T-helper 1 cell treated with Interleukin-12 subunit alpha and Interleukin-12 subunit beta and Interleukin-4 antibody, amounts not matched to agents 30 μg/mL and 1 μg/mL, for 36 hours (primary cell): ENCODE results near the gene RAB11A.

ENCODE experiments used
- H3K27ac Mint-ChIP-seq: one replicate; pipeline ENCODE4 v1.8.0; 2021; ENCODE audit warnings: mild to moderate bottlenecking, mixed read lengths
- H3K27me3 Mint-ChIP-seq: one replicate; pipeline ENCODE4 v1.8.0; 2021; ENCODE audit warnings: low read depth, mixed read lengths
- H3K36me3 Mint-ChIP-seq: one replicate; pipeline ENCODE4 v1.8.0; 2021; ENCODE audit warnings: low read depth, mixed read lengths
- H3K4me1 Mint-ChIP-seq: one replicate; pipeline ENCODE4 v1.8.0; 2021; ENCODE audit warnings: low read depth, mixed read lengths
- H3K4me3 Mint-ChIP-seq: one replicate; pipeline ENCODE4 v1.8.0; 2021; ENCODE audit warnings: mild to moderate bottlenecking, moderate library complexity, mixed read lengths
- H3K9me3 Mint-ChIP-seq: one replicate; pipeline ENCODE4 v1.8.0; 2021; ENCODE audit warnings: mixed read lengths

Gene RAB11A

GRCh38 chr15:65913631-65914199 is 44.4 kb downstream of the RAB11A start:
- Mint-ChIP-seq H3K4me3 (no peak overlapping the region), H3K4me1 (peaks cover 42% of the 10 kb centered on the region), H3K9me3 (no peaks in the 10 kb centered on the region), H3K27me3 (no peaks in the 10 kb centered on the region), H3K27ac (no peak overlapping the region), H3K36me3 (peaks cover 7% of the 10 kb centered on the region)

DNA sequence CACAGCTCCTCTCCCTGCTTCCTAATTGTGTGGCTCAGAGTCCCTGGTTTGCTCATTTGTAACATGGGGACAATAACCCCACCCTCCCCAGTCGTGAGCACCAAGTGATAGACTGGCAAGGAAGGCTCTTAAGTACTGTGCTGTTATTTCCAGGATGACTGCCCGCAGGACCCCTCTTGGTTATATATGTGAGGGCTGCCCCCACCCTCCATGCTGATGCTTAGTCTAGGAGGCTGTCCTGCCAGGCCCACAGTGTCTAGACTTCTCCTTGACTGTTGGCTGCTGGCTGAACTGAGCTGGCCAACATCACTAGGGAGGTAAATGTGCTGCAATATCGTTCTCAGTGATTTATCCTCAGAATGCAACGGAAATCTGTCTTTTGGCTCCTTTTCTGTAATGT is 45.1 kb downstream of the RAB11A start:
- Mint-ChIP-seq H3K4me1 (peaks cover 46% of the 10 kb centered on the region), H3K4me3 (no peak overlapping the region), H3K27ac (no peak overlapping the region), H3K36me3 (peaks cover 11% of the 10 kb centered on the region), H3K9me3 (no peaks in the 10 kb centered on the region), H3K27me3 (no peaks in the 10 kb centered on the region)

- H3K27ac Mint-ChIP-seq, result peak overlapping the region; percentile 92
- H3K4me1 Mint-ChIP-seq, result peaks cover 47% of the 10 kb centered on the region
- peaks cover 7% of the 10 kb centered on the region for H3K36me3 Mint-ChIP-seq
- no peaks in the 10 kb centered on the region for H3K9me3 Mint-ChIP-seq
- no peak overlapping the region for H3K4me3 Mint-ChIP-seq
- no peaks in the 10 kb centered on the region for H3K27me3 Mint-ChIP-seq
Measured at GRCh38 chr15:65914981-65915925, 46.0 kb downstream of the RAB11A start.

DNA sequence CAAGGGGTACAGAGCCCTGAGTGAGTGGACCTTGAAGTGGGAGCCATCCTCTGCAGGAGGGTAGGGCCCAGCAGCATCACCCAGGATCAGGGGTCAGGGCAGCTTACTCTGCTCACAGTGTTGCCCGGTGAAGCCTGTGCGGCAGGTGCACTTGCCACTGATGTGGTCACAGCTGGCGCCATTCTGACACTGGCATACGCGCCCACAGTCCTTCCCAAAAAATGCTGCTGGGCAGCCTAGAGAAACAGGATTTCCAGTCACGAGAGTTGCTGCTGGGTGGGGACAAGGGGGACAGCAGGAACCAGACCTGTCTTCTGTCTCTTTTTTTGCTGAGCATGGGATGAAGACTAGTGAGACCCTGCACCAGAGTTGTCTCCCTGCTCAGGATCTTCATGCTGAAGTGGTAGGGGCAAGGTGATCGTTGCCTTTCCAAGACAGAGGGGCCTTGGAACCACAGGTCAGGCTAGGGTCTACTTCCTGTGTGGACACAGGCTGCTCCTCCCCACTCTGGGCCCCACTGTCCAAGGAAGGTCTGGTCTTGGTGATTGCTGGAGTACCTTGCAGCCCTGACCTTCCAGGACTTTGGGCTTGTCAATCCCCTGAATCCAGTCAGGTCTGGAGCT is 46.9 kb downstream of the RAB11A start:
- H3K27me3 Mint-ChIP-seq, result no peaks in the 10 kb centered on the region
- peaks cover 53% of the 10 kb centered on the region for H3K4me1 Mint-ChIP-seq
- H3K36me3 Mint-ChIP-seq, result peaks cover 7% of the 10 kb centered on the region
- peak overlapping the region; percentile 92 for H3K27ac Mint-ChIP-seq
- no peak overlapping the region for H3K4me3 Mint-ChIP-seq
- H3K9me3 Mint-ChIP-seq, result no peaks in the 10 kb centered on the region

- H3K4me3 Mint-ChIP-seq, result peak overlapping the region; percentile 46
- peaks cover 7% of the 10 kb centered on the region for H3K36me3 Mint-ChIP-seq
- peak overlapping the region; percentile 92 for H3K27ac Mint-ChIP-seq
- H3K4me1 Mint-ChIP-seq, result peaks cover 55% of the 10 kb centered on the region
- no peaks in the 10 kb centered on the region for H3K27me3 Mint-ChIP-seq
- no peaks in the 10 kb centered on the region for H3K9me3 Mint-ChIP-seq
Measured at GRCh38 chr15:65916664-65917406, 47.5 kb downstream of the RAB11A start.

DNA sequence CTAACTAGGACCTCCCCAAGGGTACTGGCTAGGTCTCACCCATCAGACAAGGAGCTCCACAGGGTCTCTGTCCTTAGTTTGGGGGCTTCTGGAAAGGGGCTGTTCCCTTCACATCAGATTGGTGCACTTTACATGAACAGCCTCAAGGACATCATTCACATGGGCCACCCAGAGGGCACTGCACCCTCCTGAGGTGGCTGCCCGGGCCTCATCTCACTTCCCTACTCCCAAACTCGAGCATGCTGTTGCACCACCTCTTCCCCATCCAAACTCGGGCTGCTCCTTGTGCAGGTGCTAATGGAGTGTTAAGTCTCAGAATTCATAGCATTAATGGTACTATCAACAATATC is 48.1 kb downstream of the RAB11A start:
- H3K4me3 Mint-ChIP-seq, result peak overlapping the region; percentile 46
- peak overlapping the region; percentile 92 for H3K27ac Mint-ChIP-seq
- no peaks in the 10 kb centered on the region for H3K9me3 Mint-ChIP-seq
- no peaks in the 10 kb centered on the region for H3K27me3 Mint-ChIP-seq
- H3K36me3 Mint-ChIP-seq, result peaks cover 7% of the 10 kb centered on the region
- peaks cover 55% of the 10 kb centered on the region for H3K4me1 Mint-ChIP-seq

DNA sequence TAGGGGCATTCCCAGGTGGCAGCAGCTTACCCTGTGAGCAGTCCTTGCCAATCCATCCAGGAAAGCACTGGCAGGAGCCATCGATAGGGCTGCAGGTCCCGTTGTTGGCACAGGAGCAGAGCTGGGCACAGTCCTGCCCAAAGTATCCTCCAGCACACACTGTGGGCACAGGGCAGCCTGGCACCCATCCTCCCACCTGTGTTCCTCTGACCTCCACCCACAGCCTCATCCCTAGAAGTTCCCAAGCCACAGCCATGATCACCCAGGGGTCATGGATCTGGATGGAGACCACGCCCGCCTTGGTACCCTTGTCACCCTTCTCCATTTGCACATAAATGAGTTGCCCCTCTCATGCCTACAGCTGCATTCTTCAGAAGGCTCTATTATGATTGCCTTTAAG is 48.6 kb downstream of the RAB11A start:
- peaks cover 55% of the 10 kb centered on the region for H3K4me1 Mint-ChIP-seq

DNA sequence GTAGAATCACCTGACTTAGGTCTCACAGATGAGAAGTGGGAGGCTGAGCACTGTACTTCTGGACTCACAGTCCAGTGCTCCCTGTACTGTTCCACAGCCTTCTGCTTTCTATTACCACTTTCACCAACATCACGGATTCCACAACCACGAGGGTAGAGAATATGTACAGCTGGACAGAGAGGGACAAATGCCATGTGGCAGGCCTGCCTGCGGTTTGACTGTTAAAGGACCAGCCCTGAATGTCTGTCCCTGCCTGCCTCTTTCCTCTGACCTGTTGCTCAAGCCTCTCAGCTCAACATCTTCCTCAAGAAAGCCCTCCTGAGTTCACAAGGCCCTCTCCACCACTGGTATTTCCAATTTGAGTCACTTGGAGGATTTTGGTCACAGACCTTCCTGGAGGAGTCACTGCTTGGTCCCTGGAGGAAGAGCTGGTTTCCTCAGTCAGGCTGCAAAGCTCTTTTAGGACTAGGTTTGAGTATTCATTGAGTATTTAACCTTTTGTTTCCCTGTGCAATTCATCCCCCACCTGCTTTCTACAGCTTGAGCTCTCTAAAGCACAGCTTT is 49.1 kb downstream of the RAB11A start:
- Mint-ChIP-seq H3K27ac (peak overlapping the region; percentile 92), H3K36me3 (peaks cover 10% of the 10 kb centered on the region), H3K4me1 (peaks cover 55% of the 10 kb centered on the region), H3K4me3 (peak overlapping the region; percentile 33), H3K9me3 (no peaks in the 10 kb centered on the region), H3K27me3 (no peaks in the 10 kb centered on the region)

More for the DNA sequence above, 48.6 kb downstream of the RAB11A start:
- no peaks in the 10 kb centered on the region for H3K9me3 Mint-ChIP-seq
- H3K27me3 Mint-ChIP-seq, result no peaks in the 10 kb centered on the region
- peaks cover 10% of the 10 kb centered on the region for H3K36me3 Mint-ChIP-seq
- H3K27ac Mint-ChIP-seq, result peak overlapping the region; percentile 92
- no peak overlapping the region for H3K4me3 Mint-ChIP-seq

DNA sequence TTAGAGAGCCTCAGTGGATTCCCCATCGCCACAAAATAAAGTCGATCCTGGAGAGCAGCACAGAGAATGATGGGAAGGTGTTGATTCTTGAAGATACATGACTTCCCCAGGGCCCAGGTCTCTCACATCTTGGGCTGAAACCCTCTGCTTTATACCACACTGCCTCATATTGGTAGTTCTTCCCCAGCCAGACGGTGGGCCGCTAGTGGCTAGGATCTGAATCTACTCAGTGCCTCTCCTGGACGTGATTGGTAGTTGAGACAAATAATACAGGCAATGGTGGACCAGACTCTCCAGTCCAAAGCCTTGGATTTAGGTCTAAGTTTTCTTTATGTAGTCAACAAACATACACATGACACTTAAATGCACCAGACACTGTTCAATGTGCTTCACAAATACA is 49.7 kb downstream of the RAB11A start:
- peak overlapping the region; percentile 92 for H3K27ac Mint-ChIP-seq
- H3K27me3 Mint-ChIP-seq, result no peaks in the 10 kb centered on the region
- H3K4me1 Mint-ChIP-seq, result peaks cover 59% of the 10 kb centered on the region
- peaks cover 15% of the 10 kb centered on the region for H3K36me3 Mint-ChIP-seq
- peak overlapping the region; percentile 33 for H3K4me3 Mint-ChIP-seq
- H3K9me3 Mint-ChIP-seq, result no peaks in the 10 kb centered on the region

DNA sequence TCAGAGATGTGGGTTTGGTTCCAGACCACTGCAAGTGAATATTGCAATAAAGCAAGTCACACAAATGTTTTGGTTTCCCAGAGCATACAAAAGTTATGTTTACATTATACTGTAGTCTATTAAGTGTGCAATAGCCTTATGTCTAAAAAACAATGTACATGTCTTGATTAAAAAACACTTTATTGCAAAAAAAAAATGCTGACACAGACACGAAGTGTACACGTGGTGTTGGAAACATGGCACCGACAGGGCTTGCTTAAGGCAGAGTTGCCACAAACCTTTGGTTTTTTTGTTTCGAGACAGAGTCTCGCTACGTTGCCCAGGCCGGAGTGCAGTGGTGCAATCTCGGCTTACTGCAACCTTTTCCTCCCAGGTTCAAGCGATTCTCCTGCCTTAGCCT is 50.1 kb downstream of the RAB11A start:
- H3K4me3 Mint-ChIP-seq, result no peak overlapping the region
- H3K36me3 Mint-ChIP-seq, result peaks cover 15% of the 10 kb centered on the region
- no peaks in the 10 kb centered on the region for H3K9me3 Mint-ChIP-seq
- H3K27me3 Mint-ChIP-seq, result no peaks in the 10 kb centered on the region
- H3K27ac Mint-ChIP-seq, result no peak overlapping the region
- H3K4me1 Mint-ChIP-seq, result peaks cover 59% of the 10 kb centered on the region

DNA sequence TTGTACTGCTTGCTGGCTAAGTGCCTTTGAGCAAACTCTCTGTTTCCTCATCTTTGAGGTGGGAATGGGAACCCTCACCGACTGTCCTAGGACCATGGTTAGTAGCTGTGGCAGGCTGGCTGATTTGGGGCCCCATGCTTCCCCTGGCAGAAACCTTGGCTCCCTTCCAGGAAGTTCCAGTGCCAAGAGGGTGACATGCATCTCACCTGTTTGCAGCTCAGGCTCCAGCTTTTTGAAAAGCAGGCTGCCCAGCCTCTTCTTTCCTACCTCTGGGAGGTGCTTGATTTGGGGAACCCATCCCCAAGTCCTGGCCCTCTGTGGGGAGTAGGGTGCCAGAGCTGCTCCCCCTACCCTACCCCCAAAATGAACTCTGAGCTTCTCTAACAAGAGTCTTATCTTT is 50.8 kb downstream of the RAB11A start:
- Mint-ChIP-seq H3K27ac (peak overlapping the region; percentile 26), H3K4me3 (no peak overlapping the region), H3K36me3 (peaks cover 15% of the 10 kb centered on the region), H3K27me3 (no peaks in the 10 kb centered on the region), H3K4me1 (peaks cover 55% of the 10 kb centered on the region), H3K9me3 (no peaks in the 10 kb centered on the region)

- Mint-ChIP-seq H3K36me3 (peaks cover 15% of the 10 kb centered on the region), H3K27ac (no peak overlapping the region), H3K9me3 (no peaks in the 10 kb centered on the region), H3K27me3 (no peaks in the 10 kb centered on the region), H3K4me1 (peaks cover 48% of the 10 kb centered on the region), H3K4me3 (no peak overlapping the region)
Measured at GRCh38 chr15:65920825-65921309, 51.6 kb downstream of the RAB11A start.

DNA sequence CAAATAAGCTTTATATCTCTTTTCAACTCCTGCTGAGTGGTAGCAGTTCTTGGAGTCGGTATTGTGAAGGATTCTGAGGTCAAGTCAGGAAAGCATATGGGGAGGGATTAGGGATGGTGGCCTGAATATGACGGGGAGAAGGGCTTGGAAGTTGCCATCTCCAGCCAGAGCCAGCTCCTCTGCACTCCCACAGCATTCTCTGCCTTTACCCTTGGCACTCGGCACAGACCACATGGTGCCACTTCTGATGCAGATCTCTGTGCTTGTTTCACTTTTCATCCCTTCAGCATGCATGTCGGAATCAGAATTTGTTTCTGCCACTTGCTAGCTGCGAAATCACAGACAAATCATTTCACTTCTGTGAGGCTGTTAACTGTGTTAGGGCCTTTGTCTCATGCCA is 52.5 kb downstream of the RAB11A start:
- H3K4me1 Mint-ChIP-seq, result peaks cover 39% of the 10 kb centered on the region
- H3K4me3 Mint-ChIP-seq, result no peak overlapping the region

GRCh38 chr15:65922621-65923020 is 53.3 kb downstream of the RAB11A start:
- H3K9me3 Mint-ChIP-seq, result no peaks in the 10 kb centered on the region
- H3K36me3 Mint-ChIP-seq, result peaks cover 15% of the 10 kb centered on the region
- H3K4me1 Mint-ChIP-seq, result peaks cover 34% of the 10 kb centered on the region
- peak overlapping the region; percentile 4 for H3K27ac Mint-ChIP-seq
- no peaks in the 10 kb centered on the region for H3K27me3 Mint-ChIP-seq
- no peak overlapping the region for H3K4me3 Mint-ChIP-seq

More for the DNA sequence above, 52.5 kb downstream of the RAB11A start:
- Mint-ChIP-seq H3K9me3 (no peaks in the 10 kb centered on the region), H3K27me3 (no peaks in the 10 kb centered on the region), H3K27ac (no peak overlapping the region), H3K36me3 (peaks cover 15% of the 10 kb centered on the region)
